K562 (cell line): ENCODE data around the gene ASIP. TPM values are rescaled to one million over a fixed set of nuclear protein-coding genes. Genes with fewer than 3 reads are reported as not detected.

Source experiments
- ATAC-seq: fragments of 200-7000 bp; cut with Tn5 transposase; 3 replicates; pipeline ENCODE4 v1.9.1; 2020; ENCODE audit warnings: moderate library complexity
- BruUV-seq: library from RNA; stranded (reverse); fragments of 400-500 nt; replicated peaks from 2 replicates; lab custom pipeline; 2021; lab: Mats Ljungman, UMichigan
- CTCF ChIA-PET: fragments of 300-600 bp; formaldehyde crosslinking; extraction: SDS; loops from one replicate; lab custom pipeline; 2021; ENCODE audit warnings: low intra/inter-chr PET ratio; lab: Yijun Ruan, JAX
- POLR2A ChIA-PET: fragments of 300-600, 350-650 bp; sonication (Branson Sonifier 250); formaldehyde crosslinking; extraction: SDS; loops from one replicate; lab custom pipeline; 2021; ENCODE audit warnings: antibody characterized with exemption, inconsistent platforms; lab: Yijun Ruan, JAX
- DNase-seq, 4 experiments: peaks; one replicate each; pipeline versions ENCODE4 v3.0.0 to v3.0.0-alpha.2; 2011 to 2018; ENCODE audit warnings: low spot score in 3 of 4, mixed read lengths in 3 of 4; ENCODE audit errors: extremely low read depth in 1 of 4
- FAIRE-seq: peaks from 2 replicates; lab custom pipeline; 2011; peaks lifted over from hg19 to GRCh38; lab: Jason Lieb, UNC
- H2AFZ ChIP-seq: 2 replicates; pipeline ENCODE4 v1.6.0; 2011; ENCODE audit warnings: low read depth, low read length, control low read depth, inconsistent platforms
- H3K27ac ChIP-seq: fragments of 200-600 bp; 3 replicates; pipeline ENCODE4 v1.8.0; 2011; ENCODE audit warnings: low read depth, mild to moderate bottlenecking, control low read depth, inconsistent platforms, low read length, moderate library complexity, mixed read lengths; ENCODE audit errors: extremely low read depth
- H3K27me3 ChIP-seq, 2 experiments: fragments of 300-600 bp in 1 of 2; 2 replicates in 1 of 2; 3 replicates in 1 of 2; pipeline versions ENCODE4 v1.6.0 to v1.8.0; 2011; ENCODE audit warnings: inconsistent platforms in 2 of 2, low read length in 2 of 2, mild to moderate bottlenecking in 1 of 2, mixed read lengths in 1 of 2, moderate library complexity in 1 of 2; ENCODE audit not compliant: control insufficient read depth in 2 of 2, insufficient read depth in 2 of 2
- H3K36me3 ChIP-seq: fragments of 300-600 bp; 3 replicates; pipeline ENCODE4 v1.8.0; 2011; ENCODE audit warnings: mild to moderate bottlenecking, low read length, inconsistent platforms; ENCODE audit not compliant: control insufficient read depth, insufficient read depth
- H3K4me1 ChIP-seq, 2 experiments: fragments of 200-600 bp in 1 of 2; replicated peaks in 1 of 2; 2 replicates in 1 of 2; 3 replicates in 1 of 2; pipeline versions ENCODE4 v1.5.1 to v1.8.0; 2011; ENCODE audit warnings: inconsistent platforms in 2 of 2, low read length in 2 of 2, mild to moderate bottlenecking in 1 of 2, mixed read lengths in 1 of 2, moderate library complexity in 1 of 2; ENCODE audit not compliant: control insufficient read depth in 2 of 2, insufficient read depth in 2 of 2
- H3K4me2 ChIP-seq: 2 replicates; pipeline ENCODE4 v1.6.1; 2011; ENCODE audit warnings: low read length, control low read depth, inconsistent platforms, mixed read lengths; ENCODE audit not compliant: insufficient read depth
- H3K4me3 ChIP-seq: fragments of 200-600 bp; sonication (generic), shearing (Covaris generic); 2 replicates; pipeline ENCODE4 v1.5.1; 2016; ENCODE audit warnings: control low read depth, inconsistent platforms
- H3K79me2 ChIP-seq: fragments of 200-600 bp; 3 replicates; pipeline ENCODE4 v1.8.0; 2011; ENCODE audit warnings: low read length, inconsistent platforms; ENCODE audit not compliant: control insufficient read depth, insufficient read depth
- H3K9ac ChIP-seq, 2 experiments: 2 replicates each; pipeline versions ENCODE4 v1.6.0 to v1.6.1; 2011; ENCODE audit warnings: low read depth in 2 of 2, low read length in 2 of 2, control low read depth in 1 of 2, inconsistent platforms in 1 of 2, mild to moderate bottlenecking in 1 of 2, mixed read lengths in 1 of 2; ENCODE audit not compliant: insufficient read depth in 1 of 2
- H3K9me1 ChIP-seq: one replicate; pipeline ENCODE4 v1.6.0; 2011; ENCODE audit warnings: inconsistent platforms, mild to moderate bottlenecking, low read length, moderate library complexity; ENCODE audit not compliant: control insufficient read depth, insufficient read depth
- H3K9me3 ChIP-seq: replicated peaks from 2 replicates; pipeline ENCODE4 v1.5.1; 2011; ENCODE audit warnings: low read depth, low read length, inconsistent platforms; ENCODE audit not compliant: control insufficient read depth, insufficient read depth
- H4K20me1 ChIP-seq: replicated peaks from 2 replicates; pipeline ENCODE4 v1.6.1; 2011; ENCODE audit warnings: low read length, inconsistent platforms, mixed read lengths; ENCODE audit not compliant: control insufficient read depth, insufficient read depth
- CEBPG ChIP-seq, 3 experiments: fragments of 200-800 bp in 1 of 3; sonication (Bioruptor generic) in 1 of 3; sonication (generic) in 1 of 3; formaldehyde crosslinking in 1 of 3; IDR thresholded peaks in 2 of 3; conservative IDR thresholded peaks in 1 of 3; 2 replicates each; pipeline versions ENCODE4 v1.6.1 to v1.8.0; 2016 to 2022; ENCODE audit warnings: missing compliant biosample characterization in 2 of 3, missing genetic modification characterization in 2 of 3, mild to moderate bottlenecking in 1 of 3, missing genetic modification reagents in 1 of 3
- ELK1 ChIP-seq: sonication (generic); formaldehyde crosslinking; IDR thresholded peaks from 2 replicates; pipeline ENCODE4 v1.8.1; 2022; ENCODE audit warnings: missing genetic modification reagents
- HDAC8 ChIP-seq: fragments of 450-650 bp; IDR thresholded peaks from 2 replicates; pipeline ENCODE4 v1.6.1; 2016; ENCODE audit warnings: mild to moderate bottlenecking, missing genetic modification characterization, moderate library complexity, missing compliant biosample characterization
- MTA1 ChIP-seq: fragments of 450-650 bp; IDR thresholded peaks from 2 replicates; pipeline ENCODE4 v1.6.1; 2017; ENCODE audit warnings: borderline replicate concordance
- TFE3 ChIP-seq: fragments of 450-650 bp; formaldehyde crosslinking; IDR thresholded peaks from 2 replicates; pipeline ENCODE4 v1.4.0; 2020; ENCODE audit warnings: mild to moderate bottlenecking, mixed read lengths
- ZNF140 ChIP-seq: fragments of 250-450 bp; sonication (Bioruptor Pico); IDR thresholded peaks from 2 replicates; pipeline ENCODE4 v1.8.0; 2021; ENCODE audit warnings: moderate library complexity, mild to moderate bottlenecking, inconsistent platforms
- ZNF57 ChIP-seq: fragments of 450-650 bp; formaldehyde crosslinking; IDR thresholded peaks from 2 replicates; pipeline ENCODE4 v1.4.0; 2020; ENCODE audit warnings: mild to moderate bottlenecking, moderate library complexity
- ZNF79 ChIP-seq: fragments of 250-450 bp; sonication (Bioruptor Pico); IDR thresholded peaks from 2 replicates; pipeline ENCODE4 v1.4.0; 2020; ENCODE audit warnings: low read depth, mild to moderate bottlenecking, moderate library complexity
- WGBS: fragments of 100-300 bp; shearing (Covaris generic); methylation state at CpG from one replicate; pipeline ENCODE4 v1.1.6; 2016; ENCODE audit warnings: low coverage, mixed read lengths; ENCODE audit not compliant: insufficient coverage; ENCODE audit errors: missing lambda C conversion rate; 5-methylcytosine and 5-hydroxymethylcytosine counted together
- in situ Hi-C: fragments of 300-500 bp; cut with MboI; formaldehyde crosslinking; loops from 4 replicates; pipeline ENCODE4 v1.15.0; 2018; ENCODE audit warnings: inconsistent platforms, mixed read lengths
- intact Hi-C: fragments of 100-400 bp; cut with micrococcal nuclease; formaldehyde crosslinking; loops from 2 replicates; pipeline ENCODE4 v1.14.2; 2022
- polyA plus RNA-seq, 8 experiments: library from polyadenylated mRNA; depleted of rRNA in 4 of 8; stranded (reverse) in 5 of 8; unstranded in 3 of 8; fragments of >200 nt; fragmentation: Nextera tagmentation in 2 of 8; fragmentation: Illumina TruSeq in 1 of 8; extraction: Ambion mirVana in 2 of 8; extraction: Trizol in 1 of 8; gene quantifications; 2 replicates each; pipeline versions ENCODE4 v1.2.1 to v1.2.3, GENCODE V29; 2011 to 2014; ENCODE audit warnings: inconsistent platforms in 1 of 8, missing spikeins in 1 of 8
- total RNA-seq, 7 experiments: library from RNA; depleted of rRNA in 6 of 7; stranded (reverse); fragments of >200 nt in 6 of 7; fragmentation: Illumina TruSeq in 2 of 7; extraction: Trizol in 2 of 7; gene quantifications; 2 replicates each; pipeline versions ENCODE4 v1.2.1 to v1.2.3, GENCODE V29; 2011 to 2021; ENCODE audit warnings: low replicate concordance in 1 of 7
- TF ChIP-seq, protein P1 (sequence below): IDR thresholded peaks from 2 replicates; pipeline ENCODE4 v1.6.1; 2016; ENCODE audit warnings: missing genetic modification characterization, missing compliant biosample characterization
- TF ChIP-seq, protein P2 (sequence below): fragments of 450-650 bp; conservative IDR thresholded peaks from 2 replicates; pipeline ENCODE4 v1.6.1; 2016; ENCODE audit warnings: missing genetic modification characterization, low read depth, mild to moderate bottlenecking, missing compliant biosample characterization, moderate library complexity

The ASIP gene
- total and polyA plus RNA-seq, 9 of the 15 experiments (the other 6 are each of a cell fraction or from before 2014, with no cell fraction given), result not detected

- Histone ChIP-seq H3K79me2 (no peaks in the 10 kb centered on the region), H3K4me1 (no peaks in the 10 kb centered on the region), H3K9me1 (no peaks in the 10 kb centered on the region), H2AFZ (no peak overlapping the region), H3K27me3 (peaks cover 0 to 6% of the 10 kb centered on the region in 2 experiments; a peak in 3 of 5 replicates), H3K4me3 (no peak overlapping the region), H4K20me1 (no peaks in the 10 kb centered on the region), H3K36me3 (no peaks in the 10 kb centered on the region), H3K27ac (no peak overlapping the region), H3K9me3 (no peaks in the 10 kb centered on the region), H3K9ac (no peak overlapping the region), H3K4me2 (no peak overlapping the region)
- in situ Hi-C loops, result no loop called here
- intact Hi-C loops, result no loop called here
- no peak for TF ChIP-seq ZNF57 (CRISPR knock-in tag)
- TF ChIP-seq ZNF140, result no peak
- TF ChIP-seq HDAC8 (tag), result no peak
- no TSS peak for BruUV-seq
- DNase-seq (no peak), ATAC-seq (no peak), FAIRE-seq (no peak)
- CTCF ChIA-PET, result no interaction called here
- POLR2A ChIA-PET, result interaction anchor here (0.6 to 1.4 kb wide), 2 partner anchors 14 to 51 kb away, joined by 3 read pairs; no protein-coding TSS in a partner anchor
Observed at GRCh38 chr20:34233687-34234086, 7.5 kb upstream of the ASIP start.

DNA sequence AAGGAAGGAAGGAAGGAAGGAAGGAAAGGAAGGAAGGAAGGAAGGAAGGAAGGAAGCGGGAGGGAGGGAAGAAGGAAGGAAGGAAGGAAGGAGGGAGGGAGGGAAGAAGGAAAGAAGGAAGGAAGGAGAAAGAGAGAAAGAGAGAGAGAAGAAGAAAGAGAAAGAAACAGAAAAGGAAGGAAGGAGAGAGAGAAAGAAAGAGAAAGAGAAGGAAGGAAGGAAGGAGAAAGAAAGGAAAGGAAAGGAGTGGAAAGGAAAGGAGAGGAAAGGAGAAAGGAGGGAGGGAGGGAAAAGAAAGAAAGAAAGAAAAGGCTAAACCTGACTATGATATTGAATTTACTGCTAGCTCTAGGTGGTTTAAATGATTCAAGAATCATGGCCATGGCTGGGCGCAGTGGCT, 5.3 kb upstream of the ASIP start:
- H4K20me1 ChIP-seq, result no peaks in the 10 kb centered on the region
- intact Hi-C loops (no loop called here), in situ Hi-C loops (no loop called here)
- H3K4me3 ChIP-seq, result no peak overlapping the region
- H2AFZ ChIP-seq, result no peak overlapping the region
- H3K9me1 ChIP-seq, result no peaks in the 10 kb centered on the region
- no peak for ATAC-seq
- WGBS, result 0% methylated on average over 1 of the region's 2 CpGs
- no peak overlapping the region for H3K9ac ChIP-seq
- H3K27ac ChIP-seq, result no peak overlapping the region
- peaks cover 3 to 6% of the 10 kb centered on the region in 2 experiments; a peak in 3 of 5 replicates for H3K27me3 ChIP-seq
- ChIA-PET POLR2A (no interaction called here), CTCF (no interaction called here)
- no peak for DNase-seq
- no peak for FAIRE-seq
- BruUV-seq, result no TSS peak
- H3K36me3 ChIP-seq, result no peaks in the 10 kb centered on the region
- H3K4me2 ChIP-seq, result no peak overlapping the region
- no peaks in the 10 kb centered on the region for H3K4me1 ChIP-seq
- H3K9me3 ChIP-seq, result no peaks in the 10 kb centered on the region
- no peaks in the 10 kb centered on the region for H3K79me2 ChIP-seq
- TF ChIP-seq ZNF79 (CRISPR knock-in tag) (no peak), MTA1 (peak; percentile 58; the same call in 1 of the 2 replicates), CEBPG (CRISPR knock-in tag; IDR thresholded peaks at IDR 0.05) (no peak), CEBPG (tag; conservative IDR thresholded peaks at IDR 0.05 in 1 of 2, IDR thresholded peaks at IDR 0.05 in 1 of 2) (no peak), TFE3 (CRISPR knock-in tag) (no peak), ELK1 (CRISPR knock-in tag) (no peak)
- TF ChIP-seq, protein P1, sequence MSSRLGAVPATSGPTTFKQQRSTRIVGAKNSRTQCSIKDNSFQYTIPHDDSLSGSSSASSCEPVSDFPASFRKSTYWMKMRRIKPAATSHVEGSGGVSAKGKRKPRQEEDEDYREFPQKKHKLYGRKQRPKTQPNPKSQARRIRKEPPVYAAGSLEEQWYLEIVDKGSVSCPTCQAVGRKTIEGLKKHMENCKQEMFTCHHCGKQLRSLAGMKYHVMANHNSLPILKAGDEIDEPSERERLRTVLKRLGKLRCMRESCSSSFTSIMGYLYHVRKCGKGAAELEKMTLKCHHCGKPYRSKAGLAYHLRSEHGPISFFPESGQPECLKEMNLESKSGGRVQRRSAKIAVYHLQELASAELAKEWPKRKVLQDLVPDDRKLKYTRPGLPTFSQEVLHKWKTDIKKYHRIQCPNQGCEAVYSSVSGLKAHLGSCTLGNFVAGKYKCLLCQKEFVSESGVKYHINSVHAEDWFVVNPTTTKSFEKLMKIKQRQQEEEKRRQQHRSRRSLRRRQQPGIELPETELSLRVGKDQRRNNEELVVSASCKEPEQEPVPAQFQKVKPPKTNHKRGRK, result peak; percentile 73
- TF ChIP-seq, protein P2, sequence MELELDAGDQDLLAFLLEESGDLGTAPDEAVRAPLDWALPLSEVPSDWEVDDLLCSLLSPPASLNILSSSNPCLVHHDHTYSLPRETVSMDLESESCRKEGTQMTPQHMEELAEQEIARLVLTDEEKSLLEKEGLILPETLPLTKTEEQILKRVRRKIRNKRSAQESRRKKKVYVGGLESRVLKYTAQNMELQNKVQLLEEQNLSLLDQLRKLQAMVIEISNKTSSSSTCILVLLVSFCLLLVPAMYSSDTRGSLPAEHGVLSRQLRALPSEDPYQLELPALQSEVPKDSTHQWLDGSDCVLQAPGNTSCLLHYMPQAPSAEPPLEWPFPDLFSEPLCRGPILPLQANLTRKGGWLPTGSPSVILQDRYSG (tag), result no peak
